ENCODE results near the gene MAZ. TPM values are rescaled to one million over a fixed set of nuclear protein-coding genes. Genes with fewer than 3 reads are reported as not detected.
"Not testable (repeated sequence)": the region's sequence is repeated elsewhere in the genome, so short reads cannot be mapped to it uniquely, and the experiment has no call there.

Gene MAZ
- total RNA-seq, 1 experiment from 2014 or later, result 426 TPM

GRCh38 chr16:29784157-29784556, 22.2 kb upstream of the MAZ start:
- CTCF ChIA-PET, result interaction anchor here (0.6 to 1.2 kb wide), 5 partner anchors 11 to 94 kb away, joined by 3 to 4 read pairs (median 3); no protein-coding TSS in a partner anchor
- TF ChIP-seq SIN3A (IDR thresholded peaks at IDR 0.05; ENCODE audit: borderline replicate concordance, insufficient read depth, low read depth, low read length) (no peak), CTCF (IDR thresholded peaks at IDR 0.05) (no peak), REST (IDR thresholded peaks at IDR 0.05; ENCODE audit: insufficient read depth in 1 of 2, low read depth in 2 of 2, low read length in 1 of 2) (no peak), TCF7L2 (IDR thresholded peaks at IDR 0.05; ENCODE audit: low read depth, low read length) (no peak), POLR2AphosphoS5 (IDR thresholded peaks at IDR 0.05; ENCODE audit: low read depth, low read length) (no peak)
- Histone ChIP-seq H3K9me3 (ENCODE audit: control insufficient read depth, insufficient read depth, low read depth, low read length) (no peaks in the 10 kb centered on the region), H3K36me3 (ENCODE audit: control insufficient read depth, insufficient read depth, low read length) (no peaks in the 10 kb centered on the region), H3K4me3 (ENCODE audit: low read depth in 2 of 2, low read length in 2 of 2) (no peak overlapping the region), H3K27ac (ENCODE audit: low read length) (no peak overlapping the region), H3K4me1 (ENCODE audit: control insufficient read depth, insufficient read depth, low read length) (no peaks in the 10 kb centered on the region), H3K27me3 (ENCODE audit: control insufficient read depth, insufficient read depth, low read length) (no peaks in the 10 kb centered on the region)
- POLR2A ChIA-PET, result no interaction called here
- DNase-seq (ENCODE audit: low read depth, low spot score) (no peak), ATAC-seq (no peak)
- in situ Hi-C loops (cut with HindIII; ENCODE audit: low pct_unique_long_range_greater_than_20kb, low sequenced_read_pairs) (no loop called here), intact Hi-C loops (cut with micrococcal nuclease; ENCODE audit: unreplicated experiment) (no loop called here)
- BruUV-seq (replicated peaks), result no TSS peak

DNA sequence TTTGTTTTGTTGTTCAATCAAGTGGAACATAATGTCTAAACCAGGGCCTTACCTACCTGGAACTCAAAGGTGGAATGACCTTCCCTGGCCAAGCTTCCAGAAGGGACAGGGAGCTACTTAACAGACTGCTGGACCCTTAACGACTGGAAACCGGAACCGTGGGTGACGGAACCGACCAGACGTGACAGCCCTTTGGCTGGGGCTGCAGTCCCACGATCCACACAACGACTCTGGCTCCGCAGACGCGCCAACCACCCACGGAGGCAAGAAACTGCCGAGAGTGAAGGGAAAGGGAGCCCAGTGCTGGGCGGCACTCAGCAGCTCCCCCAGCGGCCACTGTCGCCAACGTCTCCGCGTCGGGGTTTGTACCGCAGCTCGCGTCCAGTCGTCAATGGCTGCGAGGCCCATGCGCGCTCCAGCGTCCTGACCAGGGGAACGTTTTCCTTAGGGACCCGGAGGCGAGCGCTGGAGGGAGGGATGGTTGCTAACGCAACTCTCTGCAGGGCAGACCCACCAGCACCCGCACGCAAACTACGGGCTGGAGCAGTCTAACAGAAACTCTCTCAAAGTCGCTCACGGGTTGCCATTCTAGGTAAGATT, 21.3 kb upstream of the MAZ start:
- ChIA-PET CTCF (interaction anchor here (0.6 to 1.2 kb wide), 5 partner anchors 12 to 95 kb away, joined by 3 to 4 read pairs (median 3); no protein-coding TSS in a partner anchor), POLR2A (no interaction called here)
- no peak for TF ChIP-seq POLR2AphosphoS5 (IDR thresholded peaks at IDR 0.05; ENCODE audit: low read depth, low read length)
- TF ChIP-seq REST (IDR thresholded peaks at IDR 0.05; ENCODE audit: insufficient read depth in 1 of 2, low read depth in 2 of 2, low read length in 1 of 2), result peak in 1 of 2 experiments; percentile 43; a peak in 1 of 4 replicates
- peak; percentile 90 for TF ChIP-seq CTCF (IDR thresholded peaks at IDR 0.05)
- TF ChIP-seq TCF7L2 (IDR thresholded peaks at IDR 0.05; ENCODE audit: low read depth, low read length), result no peak
- no peak for TF ChIP-seq SIN3A (IDR thresholded peaks at IDR 0.05; ENCODE audit: borderline replicate concordance, insufficient read depth, low read depth, low read length)
- Histone ChIP-seq H3K4me1 (ENCODE audit: control insufficient read depth, insufficient read depth, low read length) (no peaks in the 10 kb centered on the region), H3K4me3 (ENCODE audit: low read depth in 2 of 2, low read length in 2 of 2) (peak overlapping the region in 1 of 2 experiments; percentile 24; a peak in 1 of 4 replicates), H3K27me3 (ENCODE audit: control insufficient read depth, insufficient read depth, low read length) (no peaks in the 10 kb centered on the region), H3K36me3 (ENCODE audit: control insufficient read depth, insufficient read depth, low read length) (no peaks in the 10 kb centered on the region), H3K9me3 (ENCODE audit: control insufficient read depth, insufficient read depth, low read depth, low read length) (no peaks in the 10 kb centered on the region), H3K27ac (ENCODE audit: low read length) (peak overlapping the region; percentile 60)
- in situ Hi-C loops (cut with HindIII; ENCODE audit: low pct_unique_long_range_greater_than_20kb, low sequenced_read_pairs), result no loop called here
- ATAC-seq, result peak; percentile 91
- no peak for DNase-seq (ENCODE audit: low read depth, low spot score)
- intact Hi-C loops (cut with micrococcal nuclease; ENCODE audit: unreplicated experiment), result no loop called here
- BruUV-seq (replicated peaks), result no TSS peak

- DNase-seq (ENCODE audit: low read depth, low spot score); H3K36me3 ChIP-seq (ENCODE audit: control insufficient read depth, insufficient read depth, low read length); CTCF ChIA-PET; H3K9me3 ChIP-seq (ENCODE audit: control insufficient read depth, insufficient read depth, low read depth, low read length); H3K4me1 ChIP-seq (ENCODE audit: control insufficient read depth, insufficient read depth, low read length); ATAC-seq; H3K27ac ChIP-seq (ENCODE audit: low read length); in situ Hi-C loops (cut with HindIII; ENCODE audit: low pct_unique_long_range_greater_than_20kb, low sequenced_read_pairs); POLR2A ChIA-PET; H3K27me3 ChIP-seq (ENCODE audit: control insufficient read depth, insufficient read depth, low read length); H3K4me3 ChIP-seq (ENCODE audit: low read depth in 2 of 2, low read length in 2 of 2); BruUV-seq (replicated peaks); intact Hi-C loops (cut with micrococcal nuclease; ENCODE audit: unreplicated experiment): not testable (repeated sequence)
Measured at GRCh38 chr16:29787155-29787554, 19.2 kb upstream of the MAZ start.
